Left lobe of liver (tissue), 2 donors: ENCODE data around the gene PRMT3. TPM values are rescaled to one million over a fixed set of nuclear protein-coding genes. Genes with fewer than 3 reads are reported as not detected.
"Not testable (repeated sequence)": the region's sequence is repeated elsewhere in the genome, so short reads cannot be mapped to it uniquely, and the experiment has no call there.

Experiments used
- ATAC-seq: fragments of 200-7000 bp; cut with Tn5 transposase; one replicate; pipeline ENCODE4 v1.9.1; 2020; ENCODE audit warnings: mild to moderate bottlenecking, moderate library complexity
- DNase-seq: peaks from one replicate; pipeline ENCODE4 v3.0.0-alpha.2; 2020; ENCODE audit warnings: low spot score
- total RNA-seq: library from RNA; stranded (reverse); gene quantifications from one replicate; pipeline ENCODE4 v1.2.1, GENCODE V29; 2021
- donor health status: DM: no; HTN: no; CAD: no; lungs with moderate emphysema.
- donor health status: DM: no; HTN: yes; CAD: no.

PRMT3 gene
- total RNA-seq, 1 donor from 2014 or later = 4.1 TPM

- no peak for ATAC-seq
Observed at GRCh38 chr11:20373568-20374209, 13.8 kb upstream of the PRMT3 start.

DNA sequence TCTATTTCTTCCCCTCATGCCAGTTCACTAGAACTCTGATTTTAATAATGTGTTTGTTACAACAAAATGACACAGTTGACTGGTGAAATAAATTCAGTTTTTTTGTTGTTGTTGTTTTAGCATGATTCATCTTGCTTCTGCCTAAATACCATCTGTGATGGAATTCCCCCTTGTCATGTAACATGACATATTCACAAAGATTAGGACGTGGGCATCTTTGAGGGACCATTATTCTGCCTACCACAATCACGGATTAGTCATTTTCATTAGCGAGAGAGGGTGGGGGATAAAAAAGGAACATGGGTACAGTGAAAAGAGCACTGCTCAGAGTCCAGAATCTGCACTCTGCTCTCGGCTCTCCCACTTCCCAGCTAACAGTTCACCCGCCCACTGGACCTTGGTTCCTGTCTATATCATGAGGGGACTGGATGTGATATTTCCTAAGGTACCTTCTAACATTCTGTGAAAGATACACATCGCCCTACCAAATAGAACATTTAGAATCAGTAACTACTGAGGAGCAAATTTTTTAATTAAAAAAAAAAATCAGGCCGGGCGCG, 12.7 kb upstream of the PRMT3 start:
- DNase-seq = no peak
- ATAC-seq = no peak

More at GRCh38 chr11:20373568-20374209, 13.8 kb upstream of the PRMT3 start:
- DNase-seq = no peak

DNA sequence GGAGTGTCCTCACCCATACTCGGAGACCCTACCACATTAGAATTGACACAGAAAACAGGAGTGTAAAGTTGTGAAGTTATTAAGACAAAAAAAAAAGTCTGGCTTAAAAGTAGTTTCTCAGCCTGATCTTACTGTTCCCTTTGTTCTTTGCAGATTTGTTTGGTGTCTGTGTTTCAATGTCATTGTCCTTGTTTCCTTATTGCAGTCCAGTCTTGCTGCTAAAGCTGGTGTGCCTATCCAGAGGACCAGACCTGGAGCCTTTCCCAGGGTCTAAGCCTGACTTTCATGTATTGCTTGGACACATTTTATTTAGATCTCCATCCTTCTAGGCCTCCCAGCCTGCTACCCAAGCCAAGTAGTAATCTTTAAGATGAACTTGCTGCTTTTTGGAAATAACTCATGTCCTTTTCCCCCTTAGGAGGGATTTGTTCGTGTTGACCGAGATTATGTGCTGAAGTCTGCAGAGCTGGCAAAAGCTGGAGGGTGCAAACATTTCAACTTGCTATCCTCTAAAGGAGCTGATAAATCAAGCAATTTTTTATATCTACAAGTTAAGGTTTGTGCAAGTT, 11.3 kb upstream of the PRMT3 start:
- DNase-seq (no peak), ATAC-seq (no peak)

GRCh38 chr11:20385996-20386395, 1.5 kb upstream of the PRMT3 start:
- ATAC-seq, DNase-seq: not testable (repeated sequence)

DNA sequence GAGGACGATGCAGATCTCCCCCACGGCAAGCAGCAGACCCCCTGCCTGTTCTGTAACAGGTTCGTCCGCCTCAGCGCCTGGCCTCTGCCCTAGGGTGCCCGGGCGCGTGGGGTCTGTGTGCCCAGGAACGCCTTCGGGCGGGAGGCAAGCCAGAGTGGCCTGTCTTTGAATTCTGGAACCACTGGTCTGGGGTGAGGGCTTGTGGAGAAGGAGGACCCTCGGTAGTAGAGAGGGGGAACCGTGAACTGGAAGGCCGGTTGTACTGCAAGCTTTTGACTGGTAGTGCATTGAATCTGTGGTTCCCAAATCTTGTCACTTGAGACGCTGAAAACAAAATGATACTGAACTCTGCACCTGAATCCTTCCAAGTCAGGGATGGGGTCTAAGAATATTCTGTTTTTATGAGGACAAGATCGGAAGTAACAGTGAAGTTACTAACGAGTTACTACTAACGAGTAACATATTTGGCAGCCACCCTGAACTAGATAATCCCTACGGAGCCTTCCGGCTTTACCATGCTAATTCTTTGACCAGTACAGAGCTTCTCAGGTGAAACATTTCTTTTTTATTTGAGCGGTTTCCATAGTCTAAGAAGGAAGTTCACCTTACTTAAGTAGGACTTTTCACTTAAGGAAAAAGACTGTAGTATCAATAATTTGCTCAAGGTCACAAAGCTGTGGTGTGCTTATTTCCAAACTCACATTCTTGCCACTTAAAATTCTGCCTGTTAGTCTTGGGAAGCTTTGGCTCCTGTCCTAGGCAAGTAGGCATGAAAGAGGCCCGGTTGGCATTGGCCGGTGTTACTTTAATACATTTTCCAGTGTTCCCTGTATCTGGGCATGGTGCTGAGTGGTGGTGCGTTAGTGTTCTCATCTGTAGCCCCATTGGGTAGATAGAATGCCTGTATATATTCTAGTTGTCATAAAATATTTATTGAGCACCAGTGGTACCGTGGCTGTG, 860 bp downstream of the PRMT3 start:
- ATAC-seq (no peak), DNase-seq (no peak)

DNA sequence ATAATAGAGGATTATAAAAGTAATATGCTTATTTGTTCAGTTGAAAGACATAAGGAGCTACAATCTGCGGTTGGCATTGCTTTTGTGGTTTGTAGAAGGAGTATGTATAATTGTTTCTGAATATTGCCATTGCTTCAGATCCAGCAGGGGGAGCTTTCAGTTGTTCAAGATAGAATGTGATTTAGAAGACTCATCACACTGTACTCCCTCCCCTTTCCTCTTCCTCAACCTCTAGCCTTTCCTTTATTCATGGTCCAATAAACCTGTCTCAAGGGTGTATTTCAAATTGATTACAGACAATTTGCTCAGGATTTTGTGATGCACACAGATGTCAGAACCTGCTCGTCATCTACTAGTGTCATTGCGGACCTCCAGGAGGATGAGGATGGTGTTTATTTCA, 9.8 kb downstream of the PRMT3 start:
- DNase-seq (no peak), ATAC-seq (peak; percentile 90)

GRCh38 chr11:20399498-20399897, 12.0 kb downstream of the PRMT3 start:
- ATAC-seq (no peak), DNase-seq (no peak)

DNA sequence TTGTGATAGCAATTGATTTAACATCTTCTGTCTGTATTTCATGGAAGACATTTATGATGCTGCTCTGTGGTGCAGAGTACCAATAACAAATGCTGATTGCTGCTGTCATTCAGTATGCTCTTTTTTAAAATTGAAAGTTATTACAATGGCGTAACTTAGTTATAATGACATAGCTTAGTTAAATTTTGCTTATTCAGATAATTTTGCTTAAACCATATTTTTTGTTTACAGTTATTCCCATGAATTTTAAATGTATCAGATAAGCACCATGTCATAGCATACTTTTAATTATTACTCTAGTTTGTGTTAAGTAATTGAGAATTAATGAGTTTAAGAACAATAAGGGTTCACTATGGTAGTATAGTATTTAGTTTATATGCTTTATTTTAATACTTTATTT, 15.5 kb downstream of the PRMT3 start:
- DNase-seq = no peak

GRCh38 chr11:20406484-20406883, 19.0 kb downstream of the PRMT3 start:
- no peak for DNase-seq
- ATAC-seq = no peak

More for the DNA sequence above, 15.5 kb downstream of the PRMT3 start:
- ATAC-seq = no peak

- ATAC-seq = no peak
- no peak for DNase-seq
Observed at GRCh38 chr11:20407344-20407743, 19.8 kb downstream of the PRMT3 start.

DNA sequence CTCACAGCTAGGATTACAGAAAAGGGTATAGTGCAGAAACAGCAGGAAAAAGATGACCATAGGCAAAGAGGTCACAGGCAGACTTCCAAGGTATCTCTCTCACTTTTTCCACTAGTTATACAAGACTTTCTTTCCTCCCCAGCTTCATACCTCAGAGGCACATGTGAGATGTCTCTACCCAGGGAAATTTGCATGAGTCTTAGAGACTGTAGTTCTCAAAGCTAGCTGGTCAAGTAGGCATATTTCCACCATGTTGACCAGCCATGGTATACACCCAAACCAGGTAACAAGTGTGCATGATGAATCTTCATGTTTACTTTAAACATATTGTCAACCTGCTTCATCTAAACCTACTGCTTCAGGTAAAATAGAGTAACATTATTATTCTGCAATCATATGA, 27.9 kb downstream of the PRMT3 start:
- ATAC-seq (no peak), DNase-seq (no peak)

DNA sequence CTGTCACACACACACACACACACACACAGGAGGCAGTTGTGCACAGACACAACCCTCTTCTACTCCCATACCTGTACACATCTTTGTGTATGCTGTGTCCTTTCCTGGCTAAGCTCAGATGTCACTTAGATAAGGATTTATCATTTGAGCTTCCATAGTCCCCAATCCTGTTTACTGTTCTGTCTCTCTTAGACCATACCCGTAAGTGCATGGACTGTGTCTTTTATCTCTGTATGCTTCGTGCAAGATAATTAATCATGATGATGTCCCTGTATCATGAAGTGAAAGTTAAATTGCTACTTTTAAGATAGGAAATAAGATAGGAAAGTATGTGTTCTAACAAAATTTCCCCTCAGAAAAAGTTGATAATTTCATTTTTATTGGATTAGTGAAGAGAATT, 30.3 kb downstream of the PRMT3 start:
- ATAC-seq (no peak), DNase-seq (no peak)

DNA sequence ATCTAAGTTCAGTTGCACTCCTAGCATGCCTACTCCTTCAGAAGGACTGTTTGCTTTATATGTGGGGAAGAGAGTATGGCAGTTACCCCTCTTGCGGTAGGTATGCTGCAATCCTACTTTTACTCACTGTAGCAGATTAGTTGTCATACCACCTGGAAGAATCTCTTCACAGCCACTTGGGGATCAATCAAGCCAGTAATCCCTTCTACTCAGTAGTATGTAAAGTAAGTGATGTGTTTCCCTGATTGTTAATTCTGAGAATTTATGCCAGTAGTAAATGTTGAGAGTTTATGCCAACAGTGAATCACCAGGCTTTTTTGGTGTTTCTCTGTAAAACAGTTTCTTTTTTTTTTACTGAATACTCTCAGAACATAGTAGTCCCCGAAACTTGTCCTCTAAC, 34.4 kb downstream of the PRMT3 start:
- DNase-seq (no peak), ATAC-seq (no peak)

DNA sequence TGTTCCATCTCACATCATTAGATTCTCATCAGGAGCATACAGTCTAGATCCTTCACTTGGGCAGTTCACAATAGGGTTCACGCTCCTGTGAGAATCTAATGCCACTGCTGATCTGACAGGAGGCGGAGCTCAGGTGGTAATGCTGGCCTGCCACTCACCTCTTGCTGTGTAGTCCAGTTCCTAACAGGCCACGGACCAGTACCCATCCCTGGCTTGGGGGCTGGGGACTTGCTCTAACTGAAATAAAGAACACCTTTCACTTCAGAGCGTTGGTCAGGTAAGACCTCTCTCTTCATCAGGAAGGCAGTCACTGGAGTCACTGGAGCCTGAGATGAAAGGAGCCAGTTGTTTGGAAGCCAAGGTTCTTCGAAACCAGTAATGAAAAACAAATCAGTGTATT, 41.7 kb downstream of the PRMT3 start:
- ATAC-seq (no peak), DNase-seq (no peak)

DNA sequence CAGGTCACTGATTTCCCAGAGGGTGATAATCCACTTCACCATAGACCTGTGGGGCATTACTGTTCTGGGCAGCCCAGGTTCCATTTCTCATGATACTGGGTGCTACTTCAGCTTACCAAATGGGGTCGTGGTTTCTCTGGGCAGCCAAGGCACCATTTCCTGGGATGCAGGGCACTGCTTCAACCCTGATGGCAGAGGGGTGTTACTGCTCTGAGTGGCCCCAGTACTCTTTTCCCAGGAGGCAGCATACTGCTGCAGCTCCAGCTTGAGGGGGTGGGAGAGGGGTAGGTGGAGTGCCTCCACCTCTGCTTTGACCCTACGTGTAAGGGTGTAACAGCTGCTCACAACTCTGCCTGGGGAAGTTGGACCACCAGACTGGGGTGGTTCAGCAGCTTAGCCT, 51.1 kb downstream of the PRMT3 start:
- DNase-seq (no peak), ATAC-seq (no peak)

DNA sequence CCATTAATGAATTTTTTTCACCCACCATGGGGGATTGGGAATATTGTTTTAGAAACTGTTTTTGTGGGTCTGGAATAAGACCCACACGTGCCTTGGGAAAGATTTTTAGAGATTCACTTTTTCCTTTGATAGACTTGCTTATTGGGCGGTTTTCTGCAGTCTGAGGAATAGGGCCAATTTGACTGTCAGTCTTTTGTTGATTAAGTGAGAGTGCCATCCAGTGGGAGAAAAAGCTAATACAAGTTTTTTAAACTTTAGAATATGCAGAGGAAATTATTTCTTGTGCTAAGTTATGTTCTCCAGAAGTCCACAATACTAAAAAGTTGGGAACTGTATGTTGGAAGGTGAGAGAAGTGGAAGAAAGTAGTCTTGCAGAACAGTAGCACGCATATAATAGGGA, 56.1 kb downstream of the PRMT3 start:
- DNase-seq (no peak), ATAC-seq (peak; percentile 81)

GRCh38 chr11:20444535-20444934, 57.0 kb downstream of the PRMT3 start:
- ATAC-seq (no peak), DNase-seq (no peak)

- DNase-seq (no peak), ATAC-seq (no peak)
Observed at GRCh38 chr11:20448834-20449233, 61.3 kb downstream of the PRMT3 start.

DNA sequence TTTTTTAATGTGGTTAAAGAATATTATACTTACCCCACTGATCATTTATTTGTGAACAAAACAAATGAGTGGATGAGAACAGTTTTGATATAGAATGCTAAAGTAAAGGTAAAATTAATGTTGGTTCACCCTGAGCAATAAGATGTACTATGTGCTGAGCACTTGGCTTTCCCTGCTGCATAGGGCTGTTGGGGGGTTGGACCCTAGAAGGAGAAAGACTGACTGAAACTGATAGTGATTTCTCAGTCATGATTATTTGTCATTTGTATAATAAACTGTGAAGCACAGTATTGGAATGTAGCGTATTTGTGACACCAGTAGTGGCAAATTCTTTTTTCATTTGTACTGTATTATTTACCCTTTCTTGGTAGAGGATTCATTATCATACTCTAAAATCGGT, 63.3 kb downstream of the PRMT3 start:
- no peak for DNase-seq
- no peak for ATAC-seq

- ATAC-seq (no peak), DNase-seq (no peak)
Observed at GRCh38 chr11:20451568-20451967, 64.1 kb downstream of the PRMT3 start.

DNA sequence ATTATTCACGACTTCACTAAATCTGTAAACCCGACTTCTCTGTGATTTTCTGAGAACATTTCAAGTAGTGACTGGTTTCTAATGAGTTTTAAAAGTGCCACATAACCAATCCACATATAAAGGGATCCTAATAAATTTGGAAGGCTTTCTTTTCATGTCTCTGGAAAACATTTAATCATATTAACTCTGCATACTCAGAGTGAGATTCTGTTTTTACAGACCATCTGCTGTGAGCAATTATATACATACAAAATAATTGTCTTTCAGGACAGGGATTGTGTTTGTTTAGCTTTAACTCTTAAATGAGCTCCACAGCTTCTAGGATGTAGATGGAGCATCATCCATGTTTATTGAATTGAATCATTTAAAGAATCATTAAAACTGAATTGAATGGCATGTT, 65.1 kb downstream of the PRMT3 start:
- no peak for DNase-seq
- no peak for ATAC-seq
